ENCODE measurements around the gene SKOR1.

SKOR1 gene

DNA sequence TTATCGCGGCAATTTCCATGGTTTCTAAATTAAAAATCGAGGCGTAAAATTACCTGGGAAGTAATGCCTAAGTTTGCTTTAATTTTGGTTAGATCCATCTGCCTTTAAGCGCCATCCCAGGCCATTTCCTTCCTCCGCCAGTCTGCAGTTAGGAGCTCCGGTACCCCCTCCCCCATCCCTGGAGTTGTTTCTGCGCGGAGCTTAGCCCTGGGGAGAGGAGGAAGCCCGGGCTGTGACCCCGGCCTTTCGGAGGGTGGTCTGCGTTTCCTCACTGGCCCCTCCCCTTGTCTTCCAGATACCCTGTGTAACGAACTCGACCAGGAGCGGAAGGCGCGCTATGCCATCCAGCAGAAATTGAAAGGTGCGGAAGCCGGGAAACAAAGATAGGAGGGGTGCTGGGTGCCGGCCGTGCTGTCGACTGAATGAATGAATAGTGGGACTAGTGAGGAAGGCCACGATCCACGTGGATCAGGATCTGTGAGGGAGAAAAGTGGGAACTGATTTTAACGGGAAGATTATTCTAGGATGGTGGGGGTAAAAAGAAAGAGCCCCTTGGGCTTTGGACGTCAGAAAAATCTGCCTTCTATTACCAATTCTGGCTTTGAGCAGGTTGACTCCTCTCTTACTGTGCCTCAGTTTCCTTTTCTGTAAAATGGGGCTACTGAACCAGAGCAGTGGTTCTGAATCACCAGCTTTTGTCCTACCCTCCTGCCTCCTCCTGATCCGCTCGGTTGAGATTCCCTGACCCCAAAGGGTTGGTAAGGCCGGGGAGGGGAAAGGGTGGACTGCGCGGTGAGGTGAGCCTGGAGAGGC lies 7.8 kb downstream of the SKOR1 start:
- no peak for DNase-seq (ENCODE audit: low read depth)

DNA sequence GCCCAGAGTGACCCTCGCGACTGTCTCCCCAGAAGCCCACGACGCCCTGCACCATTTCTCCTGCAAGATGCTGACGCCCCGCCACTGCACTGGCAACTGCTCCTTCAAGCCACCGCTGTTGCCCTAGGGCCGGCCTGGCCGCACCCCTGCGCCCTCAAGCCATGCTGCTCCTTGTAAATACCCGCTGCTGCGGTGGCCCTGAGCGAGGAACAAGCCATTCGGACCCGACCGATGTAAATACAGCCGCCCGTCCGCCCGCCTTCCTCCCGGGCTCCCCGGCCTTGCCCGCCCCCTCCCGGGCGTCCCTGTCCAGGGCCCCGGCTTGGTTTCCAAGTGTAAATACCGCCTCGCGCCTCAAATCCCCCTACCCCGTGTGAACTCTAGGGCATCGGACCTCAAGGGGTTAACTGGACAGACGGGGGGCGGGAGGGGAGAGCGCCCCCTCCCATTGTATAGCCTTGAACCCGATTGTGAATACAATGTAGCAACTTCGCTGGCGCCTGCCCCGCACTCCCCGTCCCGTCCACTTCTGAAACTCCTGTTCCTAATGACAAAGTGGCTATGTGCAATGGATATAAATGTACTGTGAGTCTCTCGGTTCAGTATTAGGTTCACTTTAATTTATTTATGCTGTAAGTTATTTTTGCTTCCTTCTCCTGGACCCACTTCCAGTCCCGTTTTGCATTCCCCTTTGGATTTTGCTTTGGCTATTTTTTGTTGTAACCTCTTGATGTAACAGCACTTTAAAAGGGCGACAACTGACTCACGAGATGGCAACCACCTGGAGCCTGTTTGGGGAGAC lies 8.6 kb downstream of the SKOR1 start:
- DNase-seq (ENCODE audit: low read depth): no peak

DNA sequence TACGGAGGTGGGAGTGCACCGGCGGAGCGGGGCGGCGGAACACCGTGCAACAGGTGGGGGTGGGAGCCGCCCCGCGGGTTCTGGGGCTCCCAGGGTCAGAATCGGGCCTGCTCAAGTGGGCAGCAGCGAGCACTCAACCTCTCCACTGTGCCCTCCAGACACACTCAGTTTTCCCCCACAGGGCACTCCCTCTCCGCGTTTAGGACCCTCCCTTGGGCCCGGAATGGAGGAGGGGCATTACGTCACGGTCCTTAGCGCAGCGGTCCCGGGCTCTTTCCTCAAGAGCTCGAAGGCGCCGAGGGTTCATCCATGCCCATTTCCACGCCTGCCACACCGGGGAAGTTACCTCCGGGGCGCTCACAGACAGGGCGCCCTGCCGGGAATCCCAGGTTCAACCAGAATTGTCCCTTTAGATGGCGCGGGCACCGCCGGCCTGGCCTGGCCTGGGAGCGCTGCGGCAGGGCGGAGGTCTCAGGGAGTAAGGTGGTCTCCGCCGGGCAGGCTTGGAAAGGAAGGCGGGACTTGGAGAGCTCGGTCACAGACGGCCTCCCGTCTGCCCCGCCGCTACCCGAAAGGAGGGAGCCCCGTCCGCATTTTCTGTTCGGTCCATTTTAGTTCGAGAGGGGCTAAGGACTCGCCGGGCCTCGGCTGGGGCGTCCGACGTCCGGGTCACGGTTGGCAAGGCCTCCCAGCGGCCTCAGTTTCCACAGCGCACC lies 9.4 kb downstream of the SKOR1 start:
- no peak for DNase-seq (ENCODE audit: low read depth)

DNA sequence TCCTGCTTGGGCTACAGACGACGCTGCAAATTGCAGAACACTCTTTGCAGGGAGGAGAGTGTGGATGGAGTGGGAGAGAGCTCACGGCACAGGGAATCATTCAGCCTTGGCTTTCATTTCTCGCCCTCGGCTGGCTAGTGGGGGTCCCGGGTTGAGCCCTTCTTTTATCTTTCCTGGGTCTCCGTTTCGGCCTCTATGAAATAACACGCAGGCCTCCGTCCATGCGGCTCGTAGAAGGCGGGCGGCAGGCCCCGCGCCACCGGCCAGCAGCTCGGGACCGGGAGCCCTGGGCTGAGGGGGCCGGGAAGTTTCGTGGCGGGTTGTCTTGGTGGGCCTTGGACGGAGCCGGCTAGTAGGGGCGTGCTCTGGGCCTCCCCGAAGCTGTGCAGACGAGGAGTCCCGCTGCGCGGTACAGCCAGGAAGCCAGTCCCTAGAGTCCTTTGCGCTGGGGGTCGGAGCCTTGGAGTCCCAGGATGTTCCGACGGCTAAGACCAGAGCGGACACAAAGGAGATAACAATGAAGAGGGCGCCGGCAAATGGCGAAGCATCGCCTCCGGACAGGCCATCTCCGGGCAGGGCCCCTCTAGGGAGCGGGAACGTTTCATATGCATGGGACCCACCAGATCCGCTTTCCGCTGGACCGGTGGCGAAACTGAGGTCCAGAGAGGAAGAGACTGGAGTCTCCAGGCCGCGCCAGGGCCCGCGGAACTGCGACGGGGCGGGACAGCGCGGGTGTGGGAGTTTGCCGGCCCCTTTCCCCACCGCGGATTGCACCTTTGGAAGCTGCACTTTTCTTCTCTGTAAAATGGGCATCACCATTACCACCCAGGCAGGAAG lies 10.2 kb downstream of the SKOR1 start:
- DNase-seq (ENCODE audit: low read depth): no peak

DNA sequence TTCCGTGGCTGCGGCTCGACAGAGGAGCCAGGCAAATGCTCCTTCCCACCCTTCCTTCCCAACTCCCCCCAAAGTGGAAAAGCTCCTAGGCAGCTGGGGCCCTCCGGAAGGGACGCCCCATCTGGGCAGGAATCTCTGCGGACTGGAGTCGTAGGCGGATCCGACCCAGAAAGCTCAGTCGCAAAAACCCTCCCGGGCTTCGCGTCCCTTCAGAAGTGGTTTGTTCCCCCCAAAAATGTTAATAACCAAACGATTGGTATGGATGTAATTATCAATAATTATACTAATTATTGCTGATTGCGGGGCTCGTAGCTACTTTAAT lies 10.8 kb downstream of the SKOR1 start:
- DNase-seq (ENCODE audit: low read depth): no peak

DNA sequence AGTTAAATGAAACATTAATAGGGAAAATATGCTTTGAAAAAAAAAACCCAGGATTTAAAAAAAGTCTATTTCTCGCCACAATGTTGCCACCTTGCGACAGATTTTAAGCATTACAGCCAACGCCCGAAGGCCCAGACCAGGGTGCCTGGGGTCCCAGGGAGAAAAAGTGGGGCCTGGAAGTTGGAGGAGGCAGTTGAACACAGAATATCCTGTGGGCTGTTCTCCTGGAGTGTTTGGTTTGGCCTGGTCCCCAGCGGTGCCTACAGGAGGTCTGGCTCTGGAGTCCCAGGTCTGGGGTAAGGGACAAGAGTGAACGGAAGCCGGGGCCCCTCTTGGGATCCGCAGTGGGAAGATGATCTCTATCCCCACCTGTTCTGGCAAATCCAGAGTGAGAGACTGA lies 11.2 kb downstream of the SKOR1 start:
- no peak for DNase-seq (ENCODE audit: low read depth)

DNA sequence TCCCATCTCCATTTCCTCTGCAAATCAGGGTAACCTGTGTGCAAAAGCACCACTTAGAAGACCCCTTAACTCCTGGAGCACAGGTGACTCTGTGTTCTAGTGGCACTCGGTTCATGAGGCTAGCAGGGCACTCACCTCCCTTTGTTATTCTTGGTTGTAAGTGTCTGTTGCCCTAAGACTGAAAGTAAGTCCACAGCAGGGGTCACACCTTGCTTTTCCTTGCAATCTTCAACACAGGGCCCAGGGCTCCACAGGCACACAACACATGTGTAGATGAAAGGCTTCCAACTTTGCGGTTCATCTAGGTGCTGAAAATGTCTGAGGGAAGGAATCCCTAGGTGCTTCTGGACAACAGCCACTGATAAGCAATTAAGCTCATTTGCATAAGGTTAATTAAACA lies 11.6 kb downstream of the SKOR1 start:
- no peak for DNase-seq (ENCODE audit: low read depth)

DNA sequence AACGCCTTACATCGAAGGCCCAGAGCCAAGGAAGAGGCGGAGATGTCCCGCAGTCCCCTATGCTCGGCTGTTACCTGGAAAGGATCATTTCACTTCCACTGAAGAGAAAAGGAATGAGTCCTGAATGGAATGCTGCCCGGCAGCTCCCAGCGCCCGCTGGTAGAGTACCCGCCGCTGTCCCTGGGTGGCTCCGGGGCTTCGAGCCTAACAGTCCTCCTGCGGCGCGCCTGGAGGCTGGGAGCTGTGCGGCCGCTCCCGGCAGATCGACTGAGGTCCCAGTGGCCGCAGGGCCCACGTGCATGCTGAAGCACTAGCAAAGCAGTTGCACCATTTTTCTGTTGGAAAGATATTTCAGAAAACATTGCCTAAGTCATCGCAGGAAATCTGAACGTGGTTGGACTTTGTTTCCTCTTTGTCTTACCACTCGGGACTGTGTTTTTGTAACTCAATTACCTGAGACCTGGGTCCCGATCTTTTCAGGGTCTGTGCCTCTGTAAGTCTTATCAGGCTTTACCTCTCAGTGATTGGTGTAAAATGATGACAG lies 13.6 kb downstream of the SKOR1 start:
- no peak for DNase-seq (ENCODE audit: low read depth)

DNA sequence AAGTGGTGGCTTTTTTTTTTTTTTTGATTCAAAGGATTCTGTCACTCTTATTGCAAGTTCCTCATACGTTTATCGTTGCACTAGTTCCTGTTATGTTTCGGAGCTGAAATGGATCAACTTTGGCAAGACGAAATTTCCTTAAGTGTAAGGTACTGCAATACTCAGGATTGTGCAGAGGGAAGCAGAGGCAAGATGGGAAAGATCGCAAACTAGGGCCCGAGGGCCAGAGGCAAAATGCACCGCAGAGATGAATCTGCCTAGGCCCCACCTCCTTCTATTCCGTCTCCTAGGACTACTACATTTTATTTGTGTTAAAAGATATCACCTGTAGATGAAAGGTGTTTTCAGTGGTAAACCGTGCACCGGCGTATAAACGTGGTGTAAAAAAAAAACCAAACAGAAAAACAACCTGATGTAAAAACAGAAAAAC lies 14.2 kb downstream of the SKOR1 start:
- no peak for DNase-seq (ENCODE audit: low read depth)

DNA sequence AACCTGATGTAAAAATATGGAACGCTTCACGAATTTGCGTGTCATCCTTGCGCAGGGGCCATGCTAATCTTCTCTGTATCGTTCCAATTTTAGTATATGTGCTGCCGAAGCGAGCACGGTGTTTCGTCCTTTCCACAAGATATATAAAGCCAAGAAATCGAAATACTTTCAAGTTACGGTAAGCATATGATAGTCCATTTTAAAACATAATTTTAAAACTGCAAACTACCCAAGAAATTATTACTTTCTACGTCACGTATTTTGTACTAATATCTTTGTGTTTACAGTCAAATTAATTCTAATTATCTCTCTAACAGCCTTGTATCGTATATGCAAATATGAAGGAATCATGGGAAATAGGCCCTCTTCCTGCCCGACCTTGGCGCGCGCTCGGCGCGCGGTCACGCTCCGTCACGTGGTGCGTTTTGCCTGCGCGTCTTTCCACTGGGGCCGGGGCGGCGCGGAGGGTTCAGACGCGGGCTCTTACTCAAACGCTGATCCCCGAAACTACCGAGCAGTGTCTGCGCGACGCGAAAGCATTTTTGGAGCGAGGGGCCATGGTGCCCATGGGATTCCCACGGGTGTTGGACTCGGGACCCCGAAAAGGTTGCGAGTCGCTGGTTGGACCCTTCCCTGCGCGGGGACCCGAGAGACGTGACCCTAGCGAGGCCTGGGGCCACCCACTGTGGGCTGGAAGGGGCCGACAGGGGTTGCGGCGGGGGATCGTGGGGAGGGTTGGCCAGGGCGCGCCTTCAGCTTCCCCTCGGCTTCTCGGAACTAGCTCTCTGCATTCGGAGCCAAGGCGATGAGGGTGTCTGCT lies 14.8 kb downstream of the SKOR1 start, which contains the start of gene RNU6-1:
TSS of gene RNU6-1 (minus strand) at position 117 of the 820 bp plus-strand sequence.
- peak; percentile 91 for DNase-seq (ENCODE audit: low read depth)

DNA sequence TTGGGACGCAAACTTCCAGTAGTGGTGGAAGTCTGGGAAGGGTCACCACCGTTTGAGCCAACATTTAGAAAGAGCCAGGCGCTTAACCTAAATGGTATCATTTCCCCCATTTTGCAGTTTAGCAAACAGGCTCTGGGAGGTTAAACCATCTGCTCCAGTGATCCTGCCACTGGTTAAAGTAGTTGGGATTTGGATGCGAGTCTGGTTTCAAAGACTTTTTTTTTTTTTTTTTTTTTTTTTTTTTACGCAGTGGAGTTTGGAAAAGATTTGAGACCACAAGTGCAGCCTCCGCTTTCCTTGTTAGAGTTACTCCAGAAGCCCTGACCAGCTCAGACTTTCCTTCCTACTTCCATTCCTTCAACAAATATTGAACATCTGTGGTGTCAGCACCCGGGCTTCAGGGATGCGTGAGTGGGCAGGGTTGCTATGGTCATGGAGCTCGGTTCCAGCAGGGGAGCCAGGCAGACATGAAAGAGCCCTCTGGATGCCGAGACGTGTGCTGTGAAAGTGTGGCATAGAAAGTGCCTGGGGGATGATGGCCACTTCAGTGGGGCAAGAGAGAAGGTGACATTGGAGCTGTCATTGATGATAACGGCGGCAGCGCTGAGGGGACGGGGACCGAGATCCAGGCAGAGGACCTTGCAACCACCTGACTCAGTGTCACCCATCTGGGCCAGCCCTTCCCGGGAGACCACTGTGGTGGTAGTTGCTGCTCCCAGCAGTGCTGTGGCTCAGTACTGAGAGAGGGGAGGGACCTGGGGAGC lies 15.6 kb downstream of the SKOR1 start:
- DNase-seq (ENCODE audit: low read depth): no peak

DNA sequence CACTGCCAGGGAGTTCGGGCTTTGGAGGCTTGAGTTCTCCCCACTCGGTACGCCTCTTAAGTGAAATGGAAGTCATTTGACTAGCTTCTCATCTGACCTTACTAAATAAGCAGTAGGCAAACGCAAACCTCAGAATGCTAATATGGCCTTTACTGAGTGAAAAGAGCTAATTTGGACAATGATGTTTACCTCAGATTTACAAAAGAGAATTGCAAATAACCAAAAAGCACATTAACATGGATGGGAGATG lies 16.1 kb downstream of the SKOR1 start:
- DNase-seq (ENCODE audit: low read depth): no peak

DNA sequence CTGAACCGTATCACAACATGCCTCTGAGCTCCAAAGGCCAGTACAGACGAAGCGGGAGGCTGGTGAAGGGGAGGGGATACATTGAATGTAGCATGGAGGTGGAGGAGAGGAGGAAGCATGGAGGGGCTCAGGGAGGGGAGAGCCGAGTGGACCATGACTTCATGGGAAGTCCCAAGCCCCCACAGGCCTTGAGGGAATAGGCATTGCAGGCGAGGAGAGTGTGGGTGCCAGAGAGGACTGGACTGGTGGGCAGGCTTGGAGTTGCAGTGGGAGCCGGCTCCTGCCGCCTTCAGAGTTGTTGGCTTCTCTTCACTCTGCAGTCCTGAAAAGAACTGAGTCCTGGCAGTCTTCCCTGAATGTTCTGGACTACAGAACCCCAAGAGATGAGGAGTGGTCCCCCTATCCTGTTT lies 17.8 kb downstream of the SKOR1 start:
- DNase-seq (ENCODE audit: low read depth): no peak

DNA sequence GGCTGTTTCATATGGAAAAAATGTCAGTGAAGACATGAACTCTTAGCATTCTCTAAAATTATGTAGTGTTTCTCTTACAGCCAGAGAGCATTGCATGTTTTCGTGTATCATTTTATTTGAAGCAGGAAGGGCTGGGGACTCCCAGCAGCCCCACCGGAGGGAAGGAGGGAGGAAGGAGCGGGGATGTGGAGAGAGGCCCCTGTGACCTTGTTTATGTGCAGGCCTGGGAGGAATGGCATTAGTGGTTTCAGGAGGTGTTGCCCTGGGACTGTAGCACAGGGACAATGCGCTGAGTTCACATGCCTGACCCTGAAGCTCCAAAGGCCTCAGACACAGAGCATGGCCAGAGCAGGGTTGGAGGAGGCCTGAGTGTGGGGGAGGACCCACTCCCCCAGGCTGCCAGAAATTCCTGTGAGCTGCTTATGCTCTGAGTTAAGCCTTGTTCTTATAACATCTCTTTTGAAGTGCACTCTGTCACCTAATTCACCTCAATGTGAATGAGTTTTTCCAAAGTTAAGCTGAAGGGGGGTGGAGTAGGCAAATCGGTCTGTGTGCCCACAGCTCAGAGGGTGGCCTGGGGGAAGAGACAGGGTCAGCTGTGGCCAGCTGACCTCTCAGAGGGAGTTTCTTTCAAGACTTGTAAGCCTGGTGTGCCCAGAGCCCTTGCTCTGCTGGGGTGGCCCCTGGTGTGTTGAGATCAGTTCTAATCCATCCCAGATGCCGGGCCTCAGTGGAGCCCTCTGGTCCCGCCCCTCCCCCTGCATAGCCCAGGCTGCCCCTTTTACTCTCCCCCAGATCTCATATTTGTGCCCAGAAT lies 18.5 kb downstream of the SKOR1 start:
- DNase-seq (ENCODE audit: low read depth): no peak

DNA sequence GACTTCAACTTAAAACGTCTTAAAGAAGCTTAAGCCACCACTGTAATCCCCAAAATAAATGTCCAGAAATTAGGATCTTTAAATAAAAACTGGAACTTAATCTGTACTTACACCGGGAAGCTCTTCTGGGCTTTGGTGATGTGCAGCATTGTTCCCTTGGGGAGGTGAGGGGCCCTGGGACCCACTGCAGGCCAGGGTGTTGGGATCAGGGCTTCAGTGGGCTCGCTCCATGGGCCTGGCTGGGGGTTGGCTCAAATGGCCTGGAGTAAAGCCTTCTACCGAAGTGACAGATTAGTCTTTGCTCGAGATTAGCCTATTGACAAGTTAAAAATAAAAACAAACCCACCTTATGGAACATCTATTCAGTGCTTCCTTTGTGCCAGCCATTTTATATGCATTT lies 20.7 kb downstream of the SKOR1 start:
- no peak for DNase-seq (ENCODE audit: low read depth)

DNA sequence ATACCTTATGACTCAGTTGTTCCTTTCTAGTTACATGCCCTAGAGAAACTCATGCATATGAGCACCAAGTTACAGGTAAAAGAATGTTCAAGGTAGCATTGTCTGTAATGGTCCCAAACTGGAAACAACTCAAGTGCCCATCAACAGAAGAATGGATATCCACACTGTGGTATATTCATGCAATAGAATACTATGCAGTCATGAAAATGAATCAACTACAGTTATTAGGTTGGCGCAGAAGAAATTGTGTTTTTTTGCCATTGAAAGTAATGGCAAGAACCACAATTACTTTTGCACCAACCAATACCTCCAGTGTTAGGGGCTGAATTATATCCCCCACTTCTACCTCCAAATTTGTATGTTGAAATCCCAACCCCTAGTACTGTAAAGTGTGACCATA lies 24.2 kb downstream of the SKOR1 start:
- no peak for DNase-seq (ENCODE audit: low read depth)

DNA sequence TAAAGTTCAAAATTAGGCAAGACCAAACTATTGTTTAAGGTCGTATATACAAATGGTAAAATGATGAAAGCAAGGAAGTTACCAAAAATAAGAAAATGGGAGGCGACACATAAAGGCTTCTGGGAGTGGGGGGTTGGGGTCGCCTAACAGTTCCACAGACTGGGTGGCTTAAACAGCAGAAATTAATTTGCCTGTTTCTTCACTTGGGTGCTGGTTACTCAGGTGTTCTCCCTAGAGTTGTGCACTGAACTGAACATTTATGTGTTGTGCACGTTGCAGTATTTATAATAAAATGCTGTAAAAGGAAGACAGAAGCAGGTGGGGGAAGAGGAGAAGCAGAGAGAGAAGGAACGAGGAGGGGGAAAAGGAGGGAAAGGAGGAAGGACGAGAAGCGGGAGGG lies 25.0 kb downstream of the SKOR1 start:
- DNase-seq (ENCODE audit: low read depth): no peak

DNA sequence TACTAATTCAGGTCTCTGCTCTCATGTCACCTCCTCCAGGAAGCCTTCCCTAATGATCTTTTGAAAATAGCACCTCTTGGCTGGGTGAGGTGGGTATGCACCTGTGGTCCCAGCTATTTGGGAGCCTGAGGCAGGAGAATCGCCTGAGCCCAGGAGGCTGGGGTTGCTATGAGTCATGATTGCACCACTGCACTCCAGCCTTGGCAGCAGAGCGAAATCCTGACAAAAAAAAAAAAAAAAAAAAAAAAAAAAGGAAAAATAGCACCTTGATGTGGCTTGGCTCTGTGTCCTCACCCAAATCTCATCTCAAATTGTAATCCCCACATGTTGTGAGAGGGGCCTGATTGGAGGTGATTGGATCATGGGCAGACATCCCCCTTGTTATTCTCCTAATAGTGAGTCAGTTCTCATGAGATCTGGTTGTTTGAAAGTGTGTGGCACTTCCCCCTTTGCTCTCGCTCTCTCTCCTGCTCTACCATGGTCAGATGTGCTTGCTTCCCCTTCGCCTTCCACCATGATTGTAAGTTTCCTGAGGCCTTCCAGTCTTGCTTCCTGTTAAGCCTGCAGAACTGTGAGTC lies 25.8 kb downstream of the SKOR1 start:
- DNase-seq (ENCODE audit: low read depth): no peak

DNA sequence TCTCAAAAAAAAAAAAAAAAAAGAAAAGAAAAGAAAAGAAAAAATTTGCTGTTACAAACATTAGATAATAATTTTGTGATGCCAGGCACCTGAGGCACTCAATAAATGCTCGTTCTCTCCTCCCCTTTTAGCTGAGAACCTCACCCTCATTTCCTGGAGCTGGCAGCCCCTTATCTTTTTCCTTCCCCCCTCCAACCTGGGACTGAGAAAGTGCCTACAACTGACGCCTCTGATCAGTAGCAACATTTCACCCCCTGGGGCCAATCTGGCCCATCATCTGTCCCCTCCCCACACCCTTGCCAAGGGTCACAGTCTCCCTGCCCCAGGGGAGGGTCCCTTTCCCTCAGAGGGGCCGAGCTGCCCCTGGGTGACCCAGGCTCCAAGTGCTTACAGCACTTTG lies 27.1 kb downstream of the SKOR1 start:
- DNase-seq (ENCODE audit: low read depth): no peak
